ENCODE measurements around the gene ANKRD53. TPM values are rescaled to one million over a fixed set of nuclear protein-coding genes. Genes with fewer than 3 reads are reported as not detected.

Gene ANKRD53
- total and polyA plus RNA-seq, 4 donors: 0.88 to 5.0 (median 2.6) TPM

GRCh38 chr2:70962211-70962884, 16.1 kb upstream of the ANKRD53 start:
- intact Hi-C loops (cut with DNase I): loop anchor here in 1 of 2 donors (5.0 kb wide), 1 partner anchor 40 kb away; no protein-coding TSS in a partner anchor
- 78 to 83% methylated on average over 12 of the region's 12 CpGs for WGBS, 2 donors
- peak in 1 of 2 donors; percentile 51 for DNase-seq
- Histone ChIP-seq H3K4me1 (ENCODE audit: control insufficient read depth in 1 of 2, insufficient read depth in 2 of 2, low read length in 2 of 2) (no peaks in the 10 kb centered on the region), H3K27ac (ENCODE audit: low read depth in 1 of 2, low read length in 2 of 2) (no peak overlapping the region), H3K9me3 (ENCODE audit: control insufficient read depth, low read length) (no peaks in the 10 kb centered on the region), H3K4me3 (ENCODE audit: low read length in 2 of 2) (no peak overlapping the region), H3K36me3 (ENCODE audit: control insufficient read depth in 1 of 2, insufficient read depth in 2 of 2, low read length in 1 of 2) (no peaks in the 10 kb centered on the region), H3K27me3 (ENCODE audit: control insufficient read depth in 1 of 2, insufficient read depth in 2 of 2, low read length in 1 of 2) (no peaks in the 10 kb centered on the region)
- ATAC-seq (ENCODE audit: low FRiP score): no peak

GRCh38 chr2:70962885-70963878, 15.2 kb upstream of the ANKRD53 start:
- ATAC-seq (ENCODE audit: low FRiP score): no peak
- H3K4me1 ChIP-seq (ENCODE audit: control insufficient read depth in 1 of 2, insufficient read depth in 2 of 2, low read length in 2 of 2): no peaks in the 10 kb centered on the region
- H3K27me3 ChIP-seq (ENCODE audit: control insufficient read depth in 1 of 2, insufficient read depth in 2 of 2, low read length in 1 of 2): no peaks in the 10 kb centered on the region
- H3K9me3 ChIP-seq (ENCODE audit: control insufficient read depth, low read length): no peaks in the 10 kb centered on the region
- DNase-seq: peak in 1 of 2 donors; percentile 61
- H3K36me3 ChIP-seq (ENCODE audit: control insufficient read depth in 1 of 2, insufficient read depth in 2 of 2, low read length in 1 of 2): no peaks in the 10 kb centered on the region
- intact Hi-C loops (cut with DNase I): loop anchor here in 1 of 2 donors (5.0 kb wide), 1 partner anchor 39 kb away; no protein-coding TSS in a partner anchor
- H3K4me3 ChIP-seq (ENCODE audit: low read length in 2 of 2): no peak overlapping the region
- 67 to 75% methylated on average over 18 of the region's 18 CpGs for WGBS, 2 donors
- H3K27ac ChIP-seq (ENCODE audit: low read depth in 1 of 2, low read length in 2 of 2): no peak overlapping the region

GRCh38 chr2:70964133-70964532, 14.3 kb upstream of the ANKRD53 start:
- 51 to 63% methylated on average over 3 to 4 of the region's 4 CpGs for WGBS, 2 donors
- ATAC-seq (ENCODE audit: low FRiP score) (no peak), DNase-seq (no peak)
- H3K36me3 ChIP-seq (ENCODE audit: control insufficient read depth in 1 of 2, insufficient read depth in 2 of 2, low read length in 1 of 2): no peaks in the 10 kb centered on the region
- H3K4me1 ChIP-seq (ENCODE audit: control insufficient read depth in 1 of 2, insufficient read depth in 2 of 2, low read length in 2 of 2): no peaks in the 10 kb centered on the region
- no peaks in the 10 kb centered on the region for H3K27me3 ChIP-seq (ENCODE audit: control insufficient read depth in 1 of 2, insufficient read depth in 2 of 2, low read length in 1 of 2)
- H3K9me3 ChIP-seq (ENCODE audit: control insufficient read depth, low read length): no peaks in the 10 kb centered on the region
- no peak overlapping the region for H3K27ac ChIP-seq (ENCODE audit: low read depth in 1 of 2, low read length in 2 of 2)
- intact Hi-C loops (cut with DNase I): loop anchor here (2.0 to 5.0 kb wide), 2 partner anchors 37 to 38 kb away; no protein-coding TSS in a partner anchor
- H3K4me3 ChIP-seq (ENCODE audit: low read length in 2 of 2): no peak overlapping the region

GRCh38 chr2:70964596-70965386, 13.6 kb upstream of the ANKRD53 start:
- ATAC-seq (ENCODE audit: low FRiP score) (peak; percentile 87), DNase-seq (peak; percentile 82 to 93)
- H3K4me3 ChIP-seq (ENCODE audit: low read length in 2 of 2): peak overlapping the region in 1 of 2 donors; percentile 47
- 4% methylated on average over 59 of the region's 59 CpGs for WGBS, 2 donors
- no peaks in the 10 kb centered on the region for H3K36me3 ChIP-seq (ENCODE audit: control insufficient read depth in 1 of 2, insufficient read depth in 2 of 2, low read length in 1 of 2)
- intact Hi-C loops (cut with DNase I): loop anchor here (2.0 to 5.0 kb wide), 2 partner anchors 36 to 38 kb away; no protein-coding TSS in a partner anchor
- no peaks in the 10 kb centered on the region for H3K4me1 ChIP-seq (ENCODE audit: control insufficient read depth in 1 of 2, insufficient read depth in 2 of 2, low read length in 2 of 2)
- H3K27me3 ChIP-seq (ENCODE audit: control insufficient read depth in 1 of 2, insufficient read depth in 2 of 2, low read length in 1 of 2): no peaks in the 10 kb centered on the region
- no peak overlapping the region for H3K27ac ChIP-seq (ENCODE audit: low read depth in 1 of 2, low read length in 2 of 2)
- H3K9me3 ChIP-seq (ENCODE audit: control insufficient read depth, low read length): no peaks in the 10 kb centered on the region

- Histone ChIP-seq H3K4me1 (ENCODE audit: control insufficient read depth in 1 of 2, insufficient read depth in 2 of 2, low read length in 2 of 2) (no peaks in the 10 kb centered on the region), H3K36me3 (ENCODE audit: control insufficient read depth in 1 of 2, insufficient read depth in 2 of 2, low read length in 1 of 2) (no peaks in the 10 kb centered on the region), H3K4me3 (ENCODE audit: low read length in 2 of 2) (peak overlapping the region in 1 of 2 donors; percentile 47), H3K27me3 (ENCODE audit: control insufficient read depth in 1 of 2, insufficient read depth in 2 of 2, low read length in 1 of 2) (no peaks in the 10 kb centered on the region), H3K27ac (ENCODE audit: low read depth in 1 of 2, low read length in 2 of 2) (no peak overlapping the region), H3K9me3 (ENCODE audit: control insufficient read depth, low read length) (no peaks in the 10 kb centered on the region)
- DNase-seq (peak in 1 of 2 donors; percentile 50), ATAC-seq (ENCODE audit: low FRiP score) (no peak)
- 67 to 68% methylated on average over 14 of the region's 14 CpGs for WGBS, 2 donors
- intact Hi-C loops (cut with DNase I): loop anchor here in 1 of 2 donors (2.0 kb wide), 1 partner anchor 35 kb away; no protein-coding TSS in a partner anchor
Measured at GRCh38 chr2:70965506-70965905, 12.9 kb upstream of the ANKRD53 start.

GRCh38 chr2:70966681-70967080, 11.7 kb upstream of the ANKRD53 start:
- WGBS, 2 donors: 75 to 79% methylated on average over 4 of the region's 4 CpGs
- H3K27me3 ChIP-seq (ENCODE audit: control insufficient read depth in 1 of 2, insufficient read depth in 2 of 2, low read length in 1 of 2): no peaks in the 10 kb centered on the region

GRCh38 chr2:70967189-70967588, 11.2 kb upstream of the ANKRD53 start:
- 65 to 76% methylated on average over 4 of the region's 4 CpGs for WGBS, 2 donors
- no peaks in the 10 kb centered on the region for H3K27me3 ChIP-seq (ENCODE audit: control insufficient read depth in 1 of 2, insufficient read depth in 2 of 2, low read length in 1 of 2)
- no peaks in the 10 kb centered on the region for H3K36me3 ChIP-seq (ENCODE audit: control insufficient read depth in 1 of 2, insufficient read depth in 2 of 2, low read length in 1 of 2)
- no peaks in the 10 kb centered on the region for H3K4me1 ChIP-seq (ENCODE audit: control insufficient read depth in 1 of 2, insufficient read depth in 2 of 2, low read length in 2 of 2)
- intact Hi-C loops (cut with DNase I): no loop called here
- no peak overlapping the region for H3K27ac ChIP-seq (ENCODE audit: low read depth in 1 of 2, low read length in 2 of 2)
- ATAC-seq (ENCODE audit: low FRiP score): no peak
- H3K9me3 ChIP-seq (ENCODE audit: control insufficient read depth, low read length): no peaks in the 10 kb centered on the region
- peak in 1 of 2 donors; percentile 34 for DNase-seq
- no peak overlapping the region for H3K4me3 ChIP-seq (ENCODE audit: low read length in 2 of 2)

More at GRCh38 chr2:70966681-70967080, 11.7 kb upstream of the ANKRD53 start:
- no peaks in the 10 kb centered on the region for H3K4me1 ChIP-seq (ENCODE audit: control insufficient read depth in 1 of 2, insufficient read depth in 2 of 2, low read length in 2 of 2)
- H3K27ac ChIP-seq (ENCODE audit: low read depth in 1 of 2, low read length in 2 of 2): no peak overlapping the region
- ATAC-seq (ENCODE audit: low FRiP score) (no peak), DNase-seq (peak in 1 of 2 donors; percentile 12)
- H3K9me3 ChIP-seq (ENCODE audit: control insufficient read depth, low read length): no peaks in the 10 kb centered on the region
- intact Hi-C loops (cut with DNase I): no loop called here
- H3K4me3 ChIP-seq (ENCODE audit: low read length in 2 of 2): no peak overlapping the region
- no peaks in the 10 kb centered on the region for H3K36me3 ChIP-seq (ENCODE audit: control insufficient read depth in 1 of 2, insufficient read depth in 2 of 2, low read length in 1 of 2)

- no peak for ATAC-seq (ENCODE audit: low FRiP score)
- H3K36me3 ChIP-seq (ENCODE audit: control insufficient read depth in 1 of 2, insufficient read depth in 2 of 2, low read length in 1 of 2): no peaks in the 10 kb centered on the region
- no peaks in the 10 kb centered on the region for H3K27me3 ChIP-seq (ENCODE audit: control insufficient read depth in 1 of 2, insufficient read depth in 2 of 2, low read length in 1 of 2)
- H3K4me1 ChIP-seq (ENCODE audit: control insufficient read depth in 1 of 2, insufficient read depth in 2 of 2, low read length in 2 of 2): no peaks in the 10 kb centered on the region
- H3K9me3 ChIP-seq (ENCODE audit: control insufficient read depth, low read length): no peaks in the 10 kb centered on the region
- H3K4me3 ChIP-seq (ENCODE audit: low read length in 2 of 2): no peak overlapping the region
- no peak for DNase-seq
- intact Hi-C loops (cut with DNase I): no loop called here
- no peak overlapping the region for H3K27ac ChIP-seq (ENCODE audit: low read depth in 1 of 2, low read length in 2 of 2)
- WGBS, 2 donors: 94 to 95% methylated on average over 3 of the region's 3 CpGs
Measured at GRCh38 chr2:70974592-70974991, 3.8 kb upstream of the ANKRD53 start.

Data from aorta (tissue), 5 donors.